DOHH2 (cell line): ENCODE measurements around the gene TJP2.

Source experiments
- CTCF ChIP-seq: fragments of 200-600 bp; sonication (generic); IDR thresholded peaks from one replicate; pipeline ENCODE4 v1.5.1; 2014; ENCODE audit warnings: antibody characterized with exemption, mild to moderate bottlenecking, low read depth, low read length; ENCODE audit not compliant: poor library complexity, severe bottlenecking
- EZH2phosphoT487 ChIP-seq: fragments of 200-600 bp; sonication (generic); IDR thresholded peaks from 2 replicates; pipeline ENCODE4 v1.6.1; 2017; ENCODE audit warnings: borderline replicate concordance, mild to moderate bottlenecking, antibody characterized with exemption, low read length, moderate library complexity, mixed read lengths

GRCh38 chr9:69279084-69279731, 105.1 kb downstream of the TJP2 start:
- TF ChIP-seq CTCF (no peak), EZH2phosphoT487 (no peak)
